Eye (tissue), 1 donor: Measurements from ENCODE around the gene ADCY9.
"Not testable (repeated sequence)": the region's sequence is repeated elsewhere in the genome, so short reads cannot be mapped to it uniquely, and the experiment has no call there.

Experiments used
- DNase-seq: peaks from one replicate; pipeline ENCODE4 v3.0.0-alpha.2; 2015

ADCY9 gene

DNA sequence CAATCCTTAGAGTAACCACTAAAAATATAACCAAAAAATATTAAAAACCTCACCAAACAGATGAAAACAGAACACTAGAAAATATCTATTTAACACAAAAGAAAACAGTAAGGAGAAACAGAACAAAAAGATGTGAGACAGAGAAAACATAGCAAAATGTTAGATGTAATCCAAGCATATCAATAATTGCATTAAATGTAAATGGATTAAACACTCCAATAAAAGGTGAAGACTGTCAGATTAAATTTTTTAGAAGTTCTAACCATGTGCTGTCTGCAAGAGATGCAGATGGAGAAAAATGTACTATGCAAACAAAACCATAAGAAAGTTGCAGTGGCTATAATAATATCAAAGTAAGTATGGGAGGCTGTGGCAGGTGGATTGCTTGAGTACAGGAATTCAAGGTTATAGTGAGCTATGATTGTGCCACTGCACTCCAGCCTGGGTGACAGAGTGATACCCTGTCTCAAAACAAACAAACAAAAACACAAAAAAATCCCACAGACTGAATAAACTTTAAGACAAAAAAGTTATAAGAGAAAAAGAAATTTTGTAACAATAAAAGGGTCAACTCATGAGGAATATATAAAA lies 53.9 kb downstream of the ADCY9 start:
- DNase-seq = no peak

DNA sequence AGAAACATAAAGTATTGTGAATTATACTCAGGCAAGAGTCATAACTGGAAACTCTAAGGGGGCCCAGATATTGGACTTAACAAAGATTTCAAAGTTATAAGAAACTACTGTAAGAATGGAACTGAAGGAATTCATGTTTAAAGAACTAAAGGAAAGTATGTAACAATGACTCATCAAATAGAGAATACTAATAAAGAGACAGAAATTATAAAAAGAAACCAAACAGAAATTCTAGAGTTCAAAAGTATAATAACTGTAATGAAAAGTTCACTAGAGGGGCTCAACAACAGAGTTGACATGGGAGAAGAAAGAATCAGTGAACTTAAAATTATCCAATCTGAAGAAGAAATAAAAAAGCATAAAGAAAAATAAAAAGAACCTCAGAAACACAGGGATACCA lies 55.4 kb downstream of the ADCY9 start:
- no peak for DNase-seq

DNA sequence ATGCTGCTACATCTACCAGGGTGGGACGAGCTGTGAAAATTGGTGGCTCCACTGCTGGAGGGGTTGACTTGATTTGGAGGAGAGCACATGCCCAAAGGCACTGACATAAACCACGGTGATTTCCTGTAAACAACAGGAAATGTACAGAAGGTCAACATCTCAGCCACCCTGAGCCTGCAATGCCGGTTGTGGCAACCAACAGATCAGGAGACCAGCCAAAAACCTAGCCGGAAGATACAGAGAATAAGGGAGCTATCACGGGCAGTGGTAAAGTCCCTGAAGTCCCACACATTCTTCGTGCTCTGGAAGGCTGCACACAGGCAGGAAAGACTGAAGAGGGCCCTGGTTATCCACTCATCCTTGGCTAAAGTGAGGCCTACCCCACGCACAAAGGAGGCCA lies 56.2 kb downstream of the ADCY9 start:
- DNase-seq = no peak

DNA sequence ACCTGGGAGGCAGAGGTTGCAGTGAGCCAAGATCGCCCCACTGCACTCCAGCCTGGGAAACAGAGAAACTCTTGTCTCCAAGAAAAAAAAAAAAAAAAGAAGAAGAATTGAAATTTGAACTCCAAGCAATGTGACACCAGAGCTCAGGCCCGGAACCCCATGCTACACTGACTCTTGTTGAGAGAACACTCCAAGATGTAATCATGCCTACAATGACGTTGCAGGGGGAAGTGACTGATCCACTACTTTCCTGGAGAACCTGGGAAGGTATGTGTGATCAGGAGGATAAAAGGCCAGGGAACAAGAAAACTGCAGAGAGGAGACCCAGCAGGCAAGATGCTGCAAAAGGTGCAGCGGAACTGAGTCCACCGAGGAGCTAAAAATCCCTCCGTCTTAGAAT lies 57.9 kb downstream of the ADCY9 start:
- DNase-seq = no peak

DNA sequence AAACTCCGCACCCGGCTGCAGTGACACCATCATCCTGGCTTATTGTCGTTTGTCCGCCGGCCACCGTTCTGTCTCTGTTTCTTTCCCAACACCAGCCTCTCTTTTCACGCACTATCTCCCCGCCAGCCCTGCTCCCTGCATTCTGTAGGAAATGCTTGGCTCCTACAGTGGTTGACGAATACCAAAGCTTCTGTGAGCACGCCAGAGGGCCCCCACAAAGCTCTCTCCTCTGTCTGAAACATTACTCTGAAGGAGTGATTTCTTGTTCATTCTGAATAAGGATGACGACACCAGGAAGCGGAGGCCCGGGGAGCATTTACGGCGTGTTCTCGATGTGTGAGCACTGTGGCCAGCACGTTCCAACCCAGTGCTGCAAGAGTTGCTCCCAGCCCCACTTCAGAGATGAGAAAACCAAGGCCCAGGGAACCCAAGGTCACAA lies 58.8 kb downstream of the ADCY9 start:
- no peak for DNase-seq

DNA sequence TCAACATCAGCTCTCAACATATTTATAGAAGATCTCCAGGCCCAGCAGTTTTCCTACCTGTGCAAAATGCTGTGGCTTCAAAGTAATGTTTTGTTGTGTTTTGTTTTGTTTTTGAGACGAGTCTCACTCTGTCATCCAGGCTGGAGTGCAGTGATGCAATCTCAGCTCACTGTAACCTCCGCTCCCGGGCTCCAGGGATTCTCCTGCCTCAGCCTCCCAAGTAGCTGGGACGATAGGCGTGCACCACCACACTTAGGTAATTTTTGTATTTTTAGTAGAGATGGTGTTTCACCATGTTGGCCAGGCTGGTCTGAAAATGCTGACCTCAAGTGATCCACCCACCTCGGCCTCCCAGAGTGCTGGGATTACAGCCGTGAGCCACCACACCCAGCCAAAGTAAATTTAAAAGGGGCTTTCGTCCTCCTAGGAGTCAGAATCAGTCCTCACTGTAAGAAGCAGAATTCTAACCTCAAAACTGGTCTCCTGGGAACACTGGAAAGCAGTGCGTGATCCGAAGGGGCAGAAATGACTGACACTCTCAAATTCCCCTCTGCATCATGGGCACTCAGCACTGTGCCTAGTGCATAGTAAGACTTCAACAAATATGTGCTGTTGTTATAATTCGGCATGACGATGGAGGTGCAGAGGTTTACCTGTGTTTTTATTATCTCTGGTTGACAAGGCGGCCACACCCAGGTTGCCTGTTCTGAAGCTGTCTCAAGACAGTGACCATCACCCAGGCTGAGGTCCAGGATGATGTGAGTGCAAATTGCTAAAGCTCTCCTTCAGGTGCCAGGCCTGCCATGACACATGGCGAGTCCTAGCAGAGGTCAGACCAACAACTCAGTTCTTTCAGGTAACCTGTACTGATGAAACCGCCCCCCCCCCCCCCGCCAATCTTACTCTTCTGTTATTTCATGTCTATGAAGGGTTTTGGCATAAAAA lies 59.8 kb downstream of the ADCY9 start:
- DNase-seq = no peak

DNA sequence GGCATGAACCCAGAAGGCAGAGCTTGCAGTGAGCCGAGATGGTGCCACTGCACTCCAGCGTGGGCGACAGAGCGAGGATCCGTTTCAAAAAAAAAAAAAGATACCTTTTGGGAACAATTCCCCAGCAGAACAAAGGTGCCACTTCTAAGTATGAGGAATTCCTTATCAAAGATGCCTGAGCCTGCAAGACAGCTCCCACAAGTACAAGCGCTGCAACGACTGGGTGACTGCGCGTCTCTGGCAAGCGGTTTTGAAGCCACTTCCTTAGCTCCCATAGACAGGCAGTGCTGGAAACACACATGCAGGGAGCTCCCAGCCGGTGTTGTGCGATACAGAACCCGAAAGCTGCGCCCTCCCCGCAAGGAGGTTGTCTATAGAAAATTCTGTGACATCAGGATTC lies 60.5 kb downstream of the ADCY9 start:
- no peak for DNase-seq

DNA sequence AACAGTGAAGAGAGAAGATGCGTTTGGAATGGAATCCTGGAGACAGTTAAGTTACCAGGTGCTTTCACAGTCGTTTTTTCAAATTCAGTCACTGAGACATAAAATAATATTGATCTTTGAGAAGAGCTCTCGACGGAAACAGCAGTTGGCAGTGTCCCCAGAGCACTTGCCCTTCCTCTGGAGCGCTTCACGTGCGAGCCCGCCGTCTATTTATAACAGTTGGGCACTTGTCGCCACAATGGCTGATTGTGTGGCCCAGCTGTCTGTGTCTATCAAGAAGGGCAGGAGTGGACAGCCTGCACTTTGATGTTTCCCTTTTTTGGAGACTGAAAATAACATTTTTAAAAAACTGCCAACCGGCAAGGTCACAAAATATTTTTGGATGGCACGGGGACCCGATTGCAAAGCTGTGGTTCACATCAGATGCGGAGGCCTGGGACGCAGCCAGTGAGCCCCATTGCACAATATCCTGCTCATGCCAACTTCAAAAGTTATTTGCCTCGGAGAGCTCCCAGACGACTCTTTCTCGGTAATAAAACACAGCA lies 62.9 kb downstream of the ADCY9 start:
- DNase-seq = peak; percentile 73

DNA sequence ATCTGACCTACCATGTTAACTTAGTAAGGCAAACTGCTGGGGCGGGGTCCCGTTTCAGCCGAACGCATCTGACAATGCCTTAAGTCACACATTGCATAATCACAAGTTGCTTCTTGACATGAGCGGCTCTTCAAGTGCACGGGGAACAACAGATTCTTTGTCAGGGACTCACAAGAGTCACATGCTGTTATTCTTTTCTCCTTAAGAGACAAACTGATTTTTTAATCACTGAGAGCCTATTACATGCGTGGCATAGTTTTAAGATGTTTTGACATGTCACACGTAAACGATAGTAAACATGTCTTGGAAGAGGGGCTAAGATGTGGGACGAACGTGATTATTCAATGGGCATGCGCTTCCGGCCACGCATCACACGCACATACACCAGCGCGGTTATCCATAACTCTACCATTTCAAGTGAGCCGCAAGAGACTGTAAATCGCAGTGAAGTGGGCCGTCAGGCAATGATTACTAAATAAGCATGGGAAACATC lies 63.4 kb downstream of the ADCY9 start:
- no peak for DNase-seq

DNA sequence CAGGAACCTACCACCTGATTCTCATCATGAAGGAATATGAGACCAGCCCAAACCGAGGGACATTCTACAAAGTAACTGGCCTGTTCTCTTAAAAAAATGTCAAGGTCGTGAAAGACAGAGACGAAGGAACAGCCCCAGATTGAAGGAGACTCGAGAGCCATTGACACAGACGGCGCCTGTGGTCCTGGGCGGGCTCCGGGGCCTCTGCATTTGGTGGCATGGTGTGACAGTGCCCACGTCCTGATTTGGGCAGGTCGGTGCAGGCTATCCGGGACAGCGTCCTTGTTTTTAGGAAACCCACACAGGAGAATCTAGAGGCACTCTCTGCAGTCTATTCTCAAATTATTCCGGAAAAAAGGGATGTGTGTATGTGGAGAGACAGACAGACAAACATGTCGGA lies 64.1 kb downstream of the ADCY9 start:
- DNase-seq = no peak

DNA sequence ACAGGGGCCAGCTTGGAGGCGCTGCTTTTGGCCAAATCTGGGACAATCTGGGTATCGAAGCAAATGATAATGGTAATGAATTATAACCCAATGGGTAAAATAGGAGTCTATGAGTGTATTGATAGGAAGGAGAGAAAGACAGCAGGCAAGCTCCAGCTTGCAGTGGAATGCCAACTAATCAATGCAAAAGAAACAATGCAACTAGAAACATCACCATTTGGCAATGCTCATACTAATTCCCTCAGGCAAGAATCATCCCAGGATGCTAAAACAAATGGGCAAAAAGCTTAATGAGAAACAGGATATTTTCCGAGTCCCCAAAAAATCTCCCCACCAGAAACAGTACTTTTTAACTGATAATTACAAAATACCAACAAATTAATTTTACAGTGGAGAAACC lies 64.7 kb downstream of the ADCY9 start:
- DNase-seq = peak; percentile 21

DNA sequence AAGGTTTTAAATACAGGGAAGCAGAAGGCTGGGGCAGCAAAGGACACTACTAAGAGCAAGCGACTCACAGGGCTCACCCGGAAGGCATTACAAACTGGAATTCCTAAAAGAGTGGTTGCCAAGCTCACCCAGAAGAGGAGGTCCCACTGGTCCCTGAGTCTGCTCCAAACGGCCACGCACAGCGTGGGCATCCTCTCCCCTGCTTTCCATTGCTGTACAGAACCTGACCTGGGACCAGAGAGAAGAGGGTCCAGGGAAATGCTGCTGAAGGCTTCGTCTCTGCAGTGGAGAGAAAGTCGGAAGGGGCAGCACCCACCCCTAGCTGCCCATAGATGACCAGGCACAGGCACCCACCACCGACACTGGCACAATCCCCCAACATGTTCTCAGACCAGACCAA lies 67.2 kb downstream of the ADCY9 start:
- DNase-seq = no peak

DNA sequence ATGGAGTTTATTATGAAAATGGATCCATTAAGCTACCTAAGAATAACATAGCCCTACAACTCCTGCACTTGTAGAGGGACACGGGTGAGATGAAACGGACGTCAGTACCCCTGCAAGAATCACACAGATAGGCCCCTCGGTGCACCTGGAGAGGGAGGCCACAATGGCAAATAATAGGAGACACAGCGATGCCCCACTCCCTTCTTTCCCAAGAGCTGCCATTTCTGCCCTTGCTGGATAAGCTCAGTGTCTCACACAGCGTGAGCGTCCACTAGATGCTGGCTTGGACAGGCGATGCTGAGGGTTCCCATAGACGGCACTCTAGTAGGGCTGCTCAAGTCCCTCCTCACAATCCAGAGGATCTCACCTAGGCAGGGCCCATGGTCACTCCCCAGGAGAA lies 67.8 kb downstream of the ADCY9 start:
- no peak for DNase-seq

DNA sequence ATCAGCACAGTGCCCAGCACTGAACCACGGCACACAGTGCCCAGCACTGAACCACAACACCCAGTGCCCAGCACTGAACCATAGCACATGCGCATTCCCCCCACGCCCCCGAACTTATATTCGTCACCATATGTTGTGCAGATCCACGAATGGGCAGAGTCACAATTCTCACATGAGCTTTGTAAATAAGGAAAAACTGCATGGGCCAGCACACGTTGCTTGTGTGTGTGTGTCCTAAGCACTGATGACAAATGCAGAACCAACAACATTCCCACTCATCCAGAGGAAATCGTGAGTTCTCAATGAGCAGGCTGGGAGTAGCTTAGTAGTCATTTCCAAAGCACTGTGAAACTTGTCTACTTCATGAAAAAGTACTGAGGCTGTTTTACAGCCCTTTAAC lies 70.0 kb downstream of the ADCY9 start:
- DNase-seq = no peak

DNA sequence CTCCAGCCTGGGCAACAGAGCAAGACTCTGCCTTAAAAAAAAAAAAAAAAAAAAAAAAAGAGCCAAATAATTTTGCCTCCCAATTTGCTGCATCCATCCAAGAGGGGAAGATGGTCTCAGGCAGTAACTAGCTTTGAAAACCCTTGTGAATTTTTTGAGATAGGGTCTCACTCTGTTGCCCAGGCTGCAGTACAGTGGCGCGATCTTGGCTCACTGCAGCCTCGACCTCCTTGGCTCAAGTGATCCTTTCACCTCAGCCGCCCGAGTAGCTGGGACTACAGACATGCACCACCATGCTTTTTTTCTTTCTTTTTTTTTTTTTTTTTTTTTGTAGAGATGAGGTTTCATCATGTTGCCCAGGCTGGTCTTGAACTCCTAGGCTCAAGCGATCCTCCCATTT lies 70.7 kb downstream of the ADCY9 start:
- not testable (repeated sequence) for DNase-seq

DNA sequence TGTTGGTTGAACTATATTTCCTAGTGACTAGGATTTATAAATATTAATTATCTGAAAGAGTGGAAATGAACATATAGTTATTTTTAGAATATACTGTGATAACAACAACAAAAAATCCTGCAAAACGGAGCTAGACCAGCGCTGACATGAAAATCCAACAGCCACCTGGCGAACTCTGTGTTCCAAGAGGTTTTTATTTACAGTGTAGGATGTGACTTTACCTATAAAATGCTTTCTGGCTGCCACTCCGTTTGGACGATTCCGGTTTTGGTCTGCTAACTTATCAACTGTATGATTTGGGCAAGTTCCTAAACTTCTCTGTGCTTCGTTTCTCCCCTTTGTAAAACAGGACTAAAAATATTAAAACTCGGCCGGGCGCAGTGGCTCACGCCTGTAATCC lies 73.7 kb downstream of the ADCY9 start:
- DNase-seq = no peak

DNA sequence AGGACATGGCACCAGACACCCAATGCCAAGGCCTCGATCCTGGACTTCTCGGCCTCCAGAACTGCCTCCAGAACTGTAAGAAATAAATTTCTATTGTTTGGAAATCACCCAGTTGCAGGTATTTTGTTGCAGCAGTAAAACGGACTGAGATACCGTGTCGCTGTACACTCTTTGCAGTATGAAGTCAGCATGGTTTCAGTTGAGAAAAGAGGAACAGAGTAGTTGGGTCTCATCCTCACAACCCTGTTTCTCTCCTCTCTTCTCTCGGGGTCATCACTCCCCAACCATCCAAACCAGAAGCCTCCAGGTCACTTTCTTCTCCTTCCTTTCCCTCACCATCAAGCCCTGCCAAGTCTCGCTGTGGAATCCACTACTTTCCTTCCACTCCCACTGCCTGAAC lies 77.8 kb downstream of the ADCY9 start:
- DNase-seq = no peak

DNA sequence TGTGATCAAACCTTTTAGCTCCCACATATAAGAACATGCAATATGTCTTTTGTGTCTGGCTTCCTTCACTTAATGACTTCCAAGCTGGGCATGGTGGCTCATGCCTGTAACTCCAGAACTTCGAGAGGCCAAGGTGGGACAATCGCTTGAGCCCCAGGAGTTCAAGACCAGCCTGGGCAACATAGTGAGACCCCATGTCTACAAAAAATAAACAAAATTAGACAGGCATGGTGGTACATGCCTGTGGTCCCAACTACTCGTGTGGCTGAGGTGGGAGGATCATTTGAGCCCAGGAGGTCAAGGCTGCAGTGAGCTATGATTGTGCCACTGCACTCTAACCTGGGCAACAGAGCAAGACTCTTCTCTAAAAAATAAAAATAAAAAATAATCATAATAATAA lies 79.3 kb downstream of the ADCY9 start:
- DNase-seq = not testable (repeated sequence)

DNA sequence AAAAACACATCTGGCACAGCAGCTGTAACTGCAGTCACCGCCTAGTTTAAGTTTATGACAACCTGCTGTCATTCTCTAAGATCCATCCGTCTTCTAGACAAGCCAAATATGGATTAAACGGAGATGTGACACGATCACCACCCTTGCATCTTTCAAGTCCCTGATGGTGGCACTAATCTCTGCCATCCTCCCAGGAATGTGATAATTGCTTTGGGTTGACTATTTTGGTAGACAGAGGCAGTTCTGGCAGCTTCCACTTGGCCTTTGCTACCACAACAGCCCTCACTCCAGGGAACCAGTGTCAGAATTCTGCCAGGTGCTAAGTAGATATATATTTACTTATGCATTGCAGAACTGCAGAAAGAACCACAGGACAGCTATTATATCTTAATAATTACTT lies 81.3 kb downstream of the ADCY9 start:
- DNase-seq = no peak

DNA sequence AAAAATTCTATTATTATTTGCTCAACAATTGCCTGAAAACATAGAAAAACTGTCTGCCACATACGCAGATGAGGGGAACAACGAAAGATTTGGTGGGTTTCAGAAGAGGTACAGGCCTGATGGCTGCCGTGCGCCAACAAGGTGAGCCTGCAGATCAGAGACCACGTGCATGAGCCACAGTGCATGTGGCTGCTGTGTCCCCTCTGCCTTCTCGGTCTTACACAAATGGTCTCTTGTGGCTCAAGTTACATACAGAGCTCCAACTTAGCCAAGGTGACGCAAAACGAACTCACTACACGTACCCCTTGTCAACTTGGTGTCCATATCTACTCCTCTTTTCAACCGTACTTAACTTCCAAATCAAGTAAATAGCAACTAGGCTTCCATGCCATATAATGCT lies 82.3 kb downstream of the ADCY9 start:
- DNase-seq = no peak

DNA sequence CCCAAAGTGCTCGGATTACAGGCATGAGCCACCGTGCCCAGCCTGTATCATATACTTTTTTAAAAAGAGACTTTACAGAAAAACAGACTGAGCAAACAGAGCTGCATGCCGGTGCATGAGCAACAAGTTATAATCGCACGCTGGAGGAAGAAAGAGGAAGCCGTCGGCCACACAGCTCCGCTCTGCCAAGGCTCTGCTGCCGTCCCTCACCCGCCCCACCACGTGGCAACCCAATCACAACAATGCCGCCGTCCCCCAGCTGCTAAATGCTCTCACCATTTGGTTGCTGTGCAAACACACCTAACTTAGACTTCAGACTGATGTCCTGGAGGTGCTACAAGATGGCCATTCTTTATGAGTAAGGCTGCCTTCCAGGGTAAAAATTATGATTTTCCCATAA lies 83.5 kb downstream of the ADCY9 start:
- DNase-seq = no peak

DNA sequence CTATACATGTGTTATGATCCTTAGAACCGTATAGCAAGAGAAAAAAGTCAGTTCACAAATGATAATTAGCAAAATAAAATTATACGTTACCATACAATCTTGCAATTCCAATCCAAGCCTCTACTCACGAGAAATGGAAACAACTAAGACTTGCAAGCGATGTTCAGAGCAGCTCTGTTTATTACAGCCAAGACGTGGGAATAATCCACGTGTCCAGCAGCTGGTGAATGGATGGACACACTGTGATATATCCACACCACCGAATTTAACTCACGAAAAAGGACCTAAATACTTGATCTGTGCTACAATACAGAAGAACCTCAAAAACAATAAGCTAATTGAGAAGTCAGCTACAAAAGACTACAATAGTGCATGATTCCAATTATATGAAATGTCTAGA lies 88.1 kb downstream of the ADCY9 start:
- no peak for DNase-seq

DNA sequence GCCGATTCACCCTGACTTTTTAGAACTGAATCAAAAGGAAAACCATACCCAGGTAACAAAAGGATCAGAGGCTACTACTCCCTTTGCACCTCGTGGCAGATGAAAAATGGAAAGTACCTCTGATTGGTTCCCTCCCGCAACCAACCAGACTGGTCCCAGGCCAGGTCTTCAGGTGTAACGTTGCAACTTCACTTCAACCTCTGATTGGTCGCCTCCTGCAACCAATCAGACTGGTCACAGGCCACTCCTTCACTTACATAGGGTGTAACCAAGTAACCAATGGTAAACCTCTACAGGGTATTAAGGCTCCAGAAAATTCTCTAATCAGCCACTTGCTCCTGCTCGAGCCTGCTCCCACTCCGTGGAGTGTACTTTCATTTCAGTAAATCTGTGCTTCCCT lies 89.4 kb downstream of the ADCY9 start:
- DNase-seq = no peak

DNA sequence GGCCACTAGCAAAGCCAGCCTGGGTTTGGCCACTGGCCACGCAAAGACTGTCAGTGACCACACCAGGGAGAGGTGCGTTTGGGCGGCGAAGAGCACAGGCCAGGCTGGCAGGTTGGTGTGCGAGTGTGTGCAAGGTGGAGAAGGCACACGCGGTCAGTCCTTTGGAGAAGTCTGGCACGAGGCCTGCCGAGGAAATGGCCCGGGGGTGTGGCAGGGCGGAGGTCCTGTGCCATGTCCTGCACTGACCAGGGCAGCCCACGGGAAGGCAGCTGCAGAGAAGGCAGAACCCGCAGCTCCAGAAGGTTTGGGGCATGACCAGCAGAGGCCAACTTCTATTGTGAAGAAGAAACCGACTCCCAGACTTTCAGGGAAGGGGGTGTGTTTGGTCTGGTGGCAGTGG lies 90.8 kb downstream of the ADCY9 start:
- no peak for DNase-seq
